GM23248 (cell line): ENCODE data around the gene SLC1A2. TPM values are rescaled to one million over a fixed set of nuclear protein-coding genes. Genes with fewer than 3 reads are reported as not detected.

ENCODE experiments used
- DNase-seq: peaks from one replicate; pipeline ENCODE4 v3.0.0-alpha.2; 2015
- H2AFZ ChIP-seq: fragments of 200-600 bp; sonication (generic); 2 replicates; pipeline ENCODE4 v1.6.1; 2016; ENCODE audit warnings: antibody characterized with exemption
- H3F3A ChIP-seq: fragments of 200-600 bp; sonication (generic); 2 replicates; pipeline ENCODE4 v1.6.1; 2016; ENCODE audit warnings: mild to moderate bottlenecking, antibody characterized with exemption, mixed run types; ENCODE audit not compliant: insufficient read depth
- H3K27ac ChIP-seq: fragments of 200-600 bp; sonication (generic); 2 replicates; pipeline ENCODE4 v1.5.1; 2016; ENCODE audit warnings: mild to moderate bottlenecking
- H3K27me3 ChIP-seq: fragments of 200-600 bp; sonication (generic); replicated peaks from 2 replicates; pipeline ENCODE4 v1.6.1; 2016; ENCODE audit warnings: mild to moderate bottlenecking; ENCODE audit not compliant: insufficient read depth
- H3K36me3 ChIP-seq: fragments of 200-600 bp; sonication (generic); 2 replicates; pipeline ENCODE4 v1.6.1; 2016; ENCODE audit warnings: low read depth, mild to moderate bottlenecking
- H3K4me1 ChIP-seq: fragments of 200-600 bp; sonication (generic); 2 replicates; pipeline ENCODE4 v1.6.1; 2016; ENCODE audit warnings: mild to moderate bottlenecking; ENCODE audit not compliant: insufficient read depth
- H3K4me2 ChIP-seq: fragments of 200-600 bp; sonication (generic); one replicate; pipeline ENCODE4 v1.6.1; 2016; ENCODE audit warnings: mild to moderate bottlenecking; ENCODE audit not compliant: unreplicated experiment
- H3K4me3 ChIP-seq: fragments of 200-600 bp; sonication (generic); 2 replicates; pipeline ENCODE4 v1.5.1; 2016; ENCODE audit warnings: mild to moderate bottlenecking
- H3K79me2 ChIP-seq: fragments of 200-600 bp; sonication (generic); 2 replicates; pipeline ENCODE4 v1.6.1; 2016; ENCODE audit warnings: mild to moderate bottlenecking; ENCODE audit not compliant: insufficient read depth
- H3K9ac ChIP-seq: fragments of 200-600 bp; sonication (generic); 2 replicates; pipeline ENCODE4 v1.6.1; 2016; ENCODE audit warnings: mild to moderate bottlenecking
- H3K9me2 ChIP-seq: fragments of 200-600 bp; sonication (generic); 2 replicates; pipeline ENCODE4 v1.6.1; 2016; ENCODE audit warnings: mixed run types, mild to moderate bottlenecking, moderate library complexity; ENCODE audit not compliant: insufficient read depth
- H3K9me3 ChIP-seq: fragments of 200-600 bp; sonication (generic); one replicate; pipeline ENCODE4 v1.6.1; 2017; ENCODE audit warnings: low read depth
- H4K20me1 ChIP-seq: fragments of 200-600 bp; sonication (generic); 2 replicates; pipeline ENCODE4 v1.6.0; 2016; ENCODE audit not compliant: insufficient read depth
- EZH2 ChIP-seq: fragments of 200-600 bp; sonication (generic); IDR thresholded peaks from 2 replicates; pipeline ENCODE4 v1.6.1; 2018; ENCODE audit warnings: antibody characterized with exemption, mild to moderate bottlenecking; ENCODE audit not compliant: insufficient read depth, poor library complexity, severe bottlenecking
- EZH2phosphoT487 ChIP-seq: fragments of 200-600 bp; sonication (generic); IDR thresholded peaks from 2 replicates; pipeline ENCODE4 v1.6.1; 2018; ENCODE audit warnings: antibody characterized with exemption, moderate library complexity, mild to moderate bottlenecking, low read depth; ENCODE audit not compliant: insufficient read depth
- WGBS, 2 experiments: methylation state at CpG; one replicate each; pipeline ENCODE4 v1.1.6; 2015 to 2017; ENCODE audit warnings: low lambda C conversion rate in 2 of 2, low coverage in 1 of 2; ENCODE audit errors: missing lambda C conversion rate in 2 of 2; 5-methylcytosine and 5-hydroxymethylcytosine counted together
- in situ Hi-C: fragments of 300-500 bp; cut with MboI; formaldehyde crosslinking; loops from 2 replicates; pipeline ENCODE4 v1.15.0; 2020
- polyA plus RNA-seq: library from polyadenylated mRNA; unstranded; fragments of >200 nt; fragmentation: Nextera tagmentation; extraction: Ambion mirVana; gene quantifications from 2 replicates; pipeline ENCODE4 v1.2.1, GENCODE V29; 2016
- total RNA-seq: library from RNA; depleted of rRNA; stranded (reverse); fragments of >200 nt; shearing (Covaris generic); gene quantifications from 2 replicates; pipeline ENCODE4 v1.2.3, GENCODE V29; 2014

SLC1A2 gene
- total and polyA plus RNA-seq, 2 experiments from 2014 or later = 0.88 to 1.2 TPM

GRCh38 chr11:35257281-35257680, 162.1 kb downstream of the SLC1A2 start:
- Histone ChIP-seq H3K9ac (no peak overlapping the region), H3F3A (peaks cover 28% of the 10 kb centered on the region), H4K20me1 (no peaks in the 10 kb centered on the region), H3K4me3 (no peak overlapping the region), H3K9me2 (no peaks in the 10 kb centered on the region), H3K4me2 (no peak overlapping the region), H3K27me3 (no peaks in the 10 kb centered on the region), H3K27ac (no peak overlapping the region), H3K79me2 (no peaks in the 10 kb centered on the region), H3K4me1 (peaks cover 34% of the 10 kb centered on the region), H3K9me3 (no peaks in the 10 kb centered on the region), H2AFZ (no peak overlapping the region), H3K36me3 (no peaks in the 10 kb centered on the region)
- no peak for DNase-seq
- no peak for TF ChIP-seq EZH2
- TF ChIP-seq EZH2phosphoT487 = no peak
- in situ Hi-C loops = no loop called here
- 44 to 46% methylated on average over 2 of the region's 2 CpGs for WGBS, 2 experiments

- no peak overlapping the region for H3K4me2 ChIP-seq
- H2AFZ ChIP-seq = no peak overlapping the region
- H3K27ac ChIP-seq = no peak overlapping the region
- no peak for DNase-seq
- H4K20me1 ChIP-seq = no peaks in the 10 kb centered on the region
- no peaks in the 10 kb centered on the region for H3K9me3 ChIP-seq
- H3F3A ChIP-seq = peaks cover 31% of the 10 kb centered on the region
- H3K36me3 ChIP-seq = no peaks in the 10 kb centered on the region
- no peaks in the 10 kb centered on the region for H3K79me2 ChIP-seq
- H3K27me3 ChIP-seq = no peaks in the 10 kb centered on the region
- H3K4me1 ChIP-seq = peaks cover 38% of the 10 kb centered on the region
- H3K4me3 ChIP-seq = no peak overlapping the region
- in situ Hi-C loops = no loop called here
- H3K9ac ChIP-seq = no peak overlapping the region
- H3K9me2 ChIP-seq = no peaks in the 10 kb centered on the region
- TF ChIP-seq EZH2phosphoT487 (no peak), EZH2 (no peak)
Observed at GRCh38 chr11:35256296-35256695, 163.1 kb downstream of the SLC1A2 start.

- H3K27me3 ChIP-seq = no peaks in the 10 kb centered on the region
- in situ Hi-C loops = no loop called here
- H3K27ac ChIP-seq = no peak overlapping the region
- H3K9me2 ChIP-seq = no peaks in the 10 kb centered on the region
- no peaks in the 10 kb centered on the region for H3K9me3 ChIP-seq
- no peak overlapping the region for H3K9ac ChIP-seq
- TF ChIP-seq EZH2 = no peak
- no peak for TF ChIP-seq EZH2phosphoT487
- peaks cover 26% of the 10 kb centered on the region for H3F3A ChIP-seq
- WGBS, 2 experiments = 95 to 98% methylated on average over 2 of the region's 2 CpGs
- H3K79me2 ChIP-seq = no peaks in the 10 kb centered on the region
- H3K36me3 ChIP-seq = no peaks in the 10 kb centered on the region
- H2AFZ ChIP-seq = no peak overlapping the region
- no peak for DNase-seq
- peaks cover 31% of the 10 kb centered on the region for H3K4me1 ChIP-seq
- H4K20me1 ChIP-seq = no peaks in the 10 kb centered on the region
- H3K4me3 ChIP-seq = no peak overlapping the region
- H3K4me2 ChIP-seq = no peak overlapping the region
Observed at GRCh38 chr11:35255514-35255913, 163.8 kb downstream of the SLC1A2 start.

GRCh38 chr11:35253237-35253636, 166.1 kb downstream of the SLC1A2 start:
- Histone ChIP-seq H2AFZ (no peak overlapping the region), H3K27ac (peak overlapping the region; percentile 44), H3K9me2 (no peaks in the 10 kb centered on the region), H3F3A (peaks cover 26% of the 10 kb centered on the region), H3K36me3 (no peaks in the 10 kb centered on the region), H3K9ac (no peak overlapping the region), H4K20me1 (no peaks in the 10 kb centered on the region), H3K9me3 (no peaks in the 10 kb centered on the region), H3K27me3 (no peaks in the 10 kb centered on the region), H3K4me2 (peak overlapping the region; percentile 49), H3K79me2 (no peaks in the 10 kb centered on the region), H3K4me1 (peaks cover 24% of the 10 kb centered on the region), H3K4me3 (no peak overlapping the region)
- TF ChIP-seq EZH2 (no peak), EZH2phosphoT487 (peak; percentile 73; the same call in 1 of the 2 replicates)
- in situ Hi-C loops = no loop called here
- peak; percentile 72 for DNase-seq

- H3K9me3 ChIP-seq = no peaks in the 10 kb centered on the region
- H3K9me2 ChIP-seq = no peaks in the 10 kb centered on the region
- H3K27ac ChIP-seq = no peak overlapping the region
- no peak overlapping the region for H3K4me2 ChIP-seq
- no peak overlapping the region for H3K4me3 ChIP-seq
- H3K27me3 ChIP-seq = no peaks in the 10 kb centered on the region
- no peaks in the 10 kb centered on the region for H3K79me2 ChIP-seq
- no peaks in the 10 kb centered on the region for H3K36me3 ChIP-seq
- no peak for DNase-seq
- no peak overlapping the region for H2AFZ ChIP-seq
- H4K20me1 ChIP-seq = no peaks in the 10 kb centered on the region
- peaks cover 38% of the 10 kb centered on the region for H3K4me1 ChIP-seq
- H3K9ac ChIP-seq = no peak overlapping the region
- H3F3A ChIP-seq = peaks cover 34% of the 10 kb centered on the region
- in situ Hi-C loops = no loop called here
- TF ChIP-seq EZH2 (no peak), EZH2phosphoT487 (no peak)
Observed at GRCh38 chr11:35250621-35251020, 168.7 kb downstream of the SLC1A2 start.
